HuH-7 (cell line): ENCODE results near the gene EVPL.

Experiments
- DNase-seq: peaks from one replicate; pipeline ENCODE4 v3.0.0; 2011; ENCODE audit warnings: low spot score

The EVPL gene

GRCh38 chr17:76017481-76018339 lies 9.4 kb downstream of the EVPL start:
- no peak for DNase-seq

DNA sequence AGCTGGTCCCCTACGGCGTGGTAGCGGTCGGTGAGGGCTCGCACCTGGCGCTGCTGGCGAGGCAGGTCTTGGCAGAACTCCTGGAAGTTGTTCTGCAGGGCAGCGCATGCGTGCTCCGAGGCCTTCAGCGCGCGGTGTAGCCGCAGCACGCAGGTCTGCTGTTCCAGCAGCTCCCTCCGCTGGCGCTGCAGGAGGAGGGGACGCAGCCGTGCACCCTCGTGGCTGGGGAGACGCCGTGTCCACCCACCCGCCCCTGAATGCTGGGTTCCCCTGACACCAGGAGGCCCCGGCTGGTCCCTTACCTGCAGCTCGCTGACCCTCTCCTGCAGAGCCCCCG lies 12.2 kb downstream of the EVPL start:
- DNase-seq, result no peak

GRCh38 chr17:76014100-76014924 lies 12.8 kb downstream of the EVPL start:
- DNase-seq, result peak; percentile 98

DNA sequence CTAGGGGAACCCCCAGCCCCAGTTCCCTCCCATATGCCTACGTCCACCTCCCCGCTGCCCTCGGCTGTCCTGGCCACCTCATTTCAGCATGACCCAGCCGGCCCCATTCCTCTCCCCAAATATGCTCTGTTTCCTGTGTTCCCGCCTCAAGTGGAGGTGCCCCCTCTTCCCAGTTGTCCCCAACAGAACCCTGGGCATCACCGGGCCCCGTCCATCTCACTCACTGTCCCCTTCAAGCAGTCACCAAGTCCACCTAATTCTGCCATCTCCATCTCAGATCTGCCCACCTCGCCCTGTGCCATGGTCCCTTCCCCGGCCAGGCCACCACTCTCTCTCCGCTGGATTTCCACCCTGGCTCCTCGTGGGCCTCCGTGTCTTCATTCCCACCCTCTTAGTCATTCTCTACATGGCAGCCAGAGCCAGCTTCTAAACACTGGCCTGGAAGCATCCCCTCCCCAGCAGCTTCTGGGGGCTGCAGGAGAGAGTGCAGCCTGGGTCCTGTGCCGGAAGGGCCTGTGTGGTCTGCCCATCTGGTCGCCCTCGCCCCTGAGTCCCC lies 13.7 kb downstream of the EVPL start:
- DNase-seq, result no peak

DNA sequence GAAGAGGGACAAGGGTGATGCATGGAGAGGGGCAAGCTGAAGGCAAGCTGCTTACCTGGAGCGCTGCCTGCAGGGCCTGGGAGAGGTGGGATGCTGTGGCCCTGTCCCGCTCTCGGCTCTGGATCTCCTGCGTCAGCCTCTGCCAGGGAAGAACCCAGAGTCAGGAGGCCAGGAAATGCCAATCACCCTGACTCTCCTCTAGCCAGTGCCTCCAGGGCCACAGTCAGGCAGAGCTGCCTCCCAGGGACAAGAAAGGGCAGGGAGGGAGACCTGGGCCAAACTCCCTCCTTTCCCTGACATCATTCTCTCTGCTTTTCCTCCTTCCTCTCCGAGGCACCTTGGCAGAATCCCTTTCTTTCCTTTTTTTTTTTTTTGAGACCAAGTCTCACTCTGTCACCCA lies 15.2 kb downstream of the EVPL start:
- no peak for DNase-seq

DNA sequence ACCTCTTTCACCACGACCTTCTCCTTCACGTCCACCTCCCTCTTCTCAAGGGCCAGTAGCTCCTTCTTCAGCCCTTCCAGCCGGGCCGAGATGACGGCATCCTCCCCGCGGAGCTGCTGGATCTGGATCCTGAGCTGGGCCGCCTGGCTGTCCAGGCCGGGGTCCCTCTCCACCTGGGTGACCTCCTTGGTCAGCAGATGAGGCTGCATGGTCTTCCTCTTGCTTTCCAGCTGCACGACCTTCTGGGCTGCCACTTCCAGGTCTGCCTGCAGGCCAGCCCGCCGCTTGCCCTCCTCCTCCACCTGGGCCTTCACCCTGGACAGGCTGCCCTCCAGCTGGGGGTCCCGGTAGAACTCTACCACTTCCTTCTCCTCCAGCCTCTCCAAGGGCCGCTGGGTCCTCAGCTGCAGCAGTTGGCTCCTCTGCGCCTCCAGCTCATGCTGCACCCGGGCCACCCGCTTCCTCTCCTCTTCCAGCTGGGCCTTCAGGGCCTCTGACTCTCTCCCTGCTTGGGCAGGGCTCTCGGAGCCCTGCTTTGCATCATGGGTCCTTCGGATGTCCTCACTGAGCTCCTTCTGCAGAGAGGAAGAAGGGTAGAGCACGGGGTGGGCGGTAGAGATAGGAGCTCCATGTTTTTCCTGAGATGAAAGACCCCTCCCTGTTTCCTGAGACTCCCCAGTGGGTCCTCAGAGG lies 17.0 kb downstream of the EVPL start:
- no peak for DNase-seq

GRCh38 chr17:76009447-76009846 lies 17.7 kb downstream of the EVPL start:
- no peak for DNase-seq

- no peak for DNase-seq
Observed at GRCh38 chr17:76008630-76009425, 18.3 kb downstream of the EVPL start.

DNA sequence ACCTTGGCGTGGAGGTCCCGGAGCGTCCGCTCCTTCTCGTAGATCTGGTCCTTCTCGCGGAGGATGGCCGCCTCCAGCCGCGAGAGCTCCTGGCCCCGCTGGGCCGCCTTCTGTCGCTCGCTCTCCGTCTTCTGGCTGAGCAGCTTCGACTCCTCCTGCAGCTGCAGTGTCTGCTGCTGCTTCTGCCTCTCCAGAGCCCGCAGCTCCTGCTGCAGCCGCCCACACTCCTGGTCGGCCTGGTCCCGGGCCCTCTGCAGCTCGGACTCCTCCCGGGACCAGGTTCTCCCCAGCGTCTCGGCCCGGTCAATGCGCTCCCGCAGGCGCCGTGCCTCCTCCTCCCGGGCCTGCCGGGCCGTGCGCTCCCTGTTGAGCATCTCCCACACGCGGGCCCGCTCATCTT lies 18.9 kb downstream of the EVPL start:
- DNase-seq, result no peak

- DNase-seq, result no peak
Observed at GRCh38 chr17:76007850-76008165, 19.3 kb downstream of the EVPL start.

DNA sequence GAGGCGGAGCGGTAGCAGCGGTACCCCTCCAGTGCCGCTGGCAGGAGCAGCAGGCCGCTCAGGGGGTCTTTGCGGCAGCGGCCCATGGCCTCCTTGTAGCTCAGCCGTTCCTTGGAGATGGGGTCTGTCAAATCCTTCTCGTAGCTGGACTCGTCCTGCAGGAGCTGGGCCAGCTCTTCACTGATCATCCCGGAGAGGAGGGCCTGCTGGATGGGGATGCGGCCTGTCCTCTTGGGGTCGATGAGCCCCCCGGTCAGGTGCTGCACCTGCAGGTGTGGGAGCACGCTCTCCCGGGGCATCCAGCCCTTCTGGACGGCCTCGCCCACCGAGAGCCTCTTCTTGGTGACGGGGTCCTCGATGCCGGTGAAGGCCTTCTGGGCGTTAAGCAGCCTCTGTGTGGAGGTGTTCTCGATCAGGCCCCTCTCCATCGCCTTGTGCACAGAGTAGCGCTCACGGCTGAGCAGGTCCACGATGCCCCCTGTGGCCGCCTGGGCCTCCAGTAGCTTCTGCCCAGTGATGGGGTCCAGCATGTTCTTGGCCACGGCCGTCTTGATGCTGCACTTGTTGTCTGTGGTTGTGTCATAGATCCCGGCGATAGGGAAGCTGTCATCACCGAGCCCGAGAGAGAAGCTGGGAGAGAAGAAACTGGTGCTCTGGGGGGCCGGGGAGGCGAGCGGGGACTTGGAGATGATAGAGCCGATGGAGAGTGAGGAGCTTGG lies 19.8 kb downstream of the EVPL start:
- DNase-seq, result no peak

GRCh38 chr17:76005263-76006149 lies 21.6 kb downstream of the EVPL start:
- DNase-seq, result peak; percentile 95

DNA sequence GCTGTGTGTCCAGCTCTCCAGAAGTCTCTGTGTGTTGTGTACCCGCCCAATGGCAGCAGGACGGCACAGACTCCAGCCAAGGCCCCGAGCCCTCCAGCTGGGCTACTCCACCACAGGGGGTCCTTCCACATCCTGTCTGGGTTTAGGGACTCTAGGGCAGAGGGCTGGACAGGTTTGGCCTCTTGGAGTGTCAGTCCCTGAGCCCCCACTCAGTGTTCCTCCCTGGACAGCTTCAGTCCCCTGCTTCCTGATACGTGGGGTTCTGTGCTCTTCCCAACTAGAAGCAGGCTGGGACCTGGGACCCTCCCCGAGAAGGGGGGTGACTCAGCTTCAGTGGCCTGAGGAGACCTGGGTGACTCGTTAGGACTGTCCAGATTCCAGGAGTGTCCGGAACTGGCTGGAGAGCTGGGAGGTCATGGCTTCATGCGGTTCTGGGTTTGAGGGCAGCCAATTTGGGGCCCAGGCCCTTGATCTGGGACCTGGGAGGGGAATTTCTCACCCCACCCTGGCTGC lies 22.3 kb downstream of the EVPL start:
- DNase-seq, result no peak

GRCh38 chr17:76003915-76004314 lies 23.2 kb downstream of the EVPL start:
- no peak for DNase-seq

GRCh38 chr17:76002100-76002499 lies 25.0 kb downstream of the EVPL start:
- DNase-seq, result no peak

- no peak for DNase-seq
Observed at GRCh38 chr17:76000755-76001521, 26.2 kb downstream of the EVPL start, which contains the start of gene CDK3. Gene CDK3, plus strand, starts transcription at chr17:76000855. Its CDS starts 571 bp downstream, at chr17:76001426.

DNA sequence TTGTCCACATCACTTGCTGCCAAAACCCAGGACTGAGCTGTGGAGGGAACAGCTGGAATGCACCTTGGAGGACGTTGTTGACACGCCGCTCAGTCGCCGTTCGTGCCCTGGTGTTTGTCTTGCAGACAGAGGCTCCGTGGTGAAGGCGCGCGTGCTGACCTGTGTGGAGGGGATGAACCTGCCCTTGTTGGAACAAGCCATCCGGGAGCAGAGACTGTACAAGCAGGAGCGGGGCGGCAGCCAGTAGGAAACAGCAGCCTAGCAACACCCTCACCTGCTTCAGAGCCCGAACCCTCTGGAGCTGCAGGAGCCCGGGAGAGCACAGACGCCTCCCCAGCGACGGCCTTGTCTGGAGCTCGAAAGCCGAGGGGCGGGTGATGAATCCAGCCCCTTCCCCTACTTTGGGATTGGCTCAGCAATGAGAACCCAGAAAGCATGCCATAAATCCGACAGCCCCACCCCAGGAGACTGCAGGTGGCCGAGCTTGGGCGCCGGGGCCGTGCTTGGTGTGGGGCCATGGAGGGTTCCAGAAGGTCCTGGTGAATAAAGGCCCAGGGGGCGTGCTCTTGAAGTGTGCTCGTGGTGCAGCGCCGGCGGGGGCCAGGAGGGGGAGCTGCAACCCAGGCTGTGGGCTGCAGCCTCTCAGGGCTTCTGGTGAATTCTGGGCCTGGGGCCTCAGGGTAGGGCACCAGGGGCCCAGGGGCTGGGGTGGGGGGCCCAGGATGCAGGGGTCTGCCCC lies 26.9 kb downstream of the EVPL start:
- peak; percentile 95 for DNase-seq

- peak; percentile 71 for DNase-seq
Observed at GRCh38 chr17:75998327-75998795, 28.7 kb downstream of the EVPL start.
